8988T (cell line): ENCODE measurements around the gene PTTG1IP.

Source experiments
- DNase-seq: peaks from one replicate; pipeline ENCODE4 v3.0.0; 2011

Gene PTTG1IP

GRCh38 chr21:44894687-44895302 is 21.3 kb upstream of the PTTG1IP start:
- no peak for DNase-seq

- no peak for DNase-seq
These were observed 20.6 kb upstream of the PTTG1IP start for GRCh38 chr21:44893948-44894656.

GRCh38 chr21:44893278-44893556 is 19.7 kb upstream of the PTTG1IP start:
- DNase-seq: no peak

- DNase-seq: no peak
These were observed 19.2 kb upstream of the PTTG1IP start for GRCh38 chr21:44892536-44893277.

DNA sequence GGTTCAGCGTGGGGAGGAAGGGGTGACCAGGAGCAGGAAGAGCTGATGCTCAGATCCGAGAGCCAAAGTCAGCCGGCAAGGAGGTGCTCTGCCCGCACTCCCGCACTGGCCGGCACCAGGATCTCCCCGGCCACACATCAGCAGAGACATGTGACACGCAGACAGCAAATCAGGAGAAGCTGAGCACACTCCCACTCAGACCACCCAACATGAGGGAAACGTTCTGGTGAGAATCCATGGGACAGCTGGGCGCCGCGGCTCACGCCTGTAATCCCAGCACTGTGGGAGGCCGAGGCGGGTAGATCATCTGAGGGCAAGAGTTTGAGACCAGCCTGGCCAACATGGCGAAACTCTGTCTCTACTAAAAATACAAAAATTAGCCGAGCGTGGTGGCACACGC is 18.6 kb upstream of the PTTG1IP start:
- DNase-seq: no peak

DNA sequence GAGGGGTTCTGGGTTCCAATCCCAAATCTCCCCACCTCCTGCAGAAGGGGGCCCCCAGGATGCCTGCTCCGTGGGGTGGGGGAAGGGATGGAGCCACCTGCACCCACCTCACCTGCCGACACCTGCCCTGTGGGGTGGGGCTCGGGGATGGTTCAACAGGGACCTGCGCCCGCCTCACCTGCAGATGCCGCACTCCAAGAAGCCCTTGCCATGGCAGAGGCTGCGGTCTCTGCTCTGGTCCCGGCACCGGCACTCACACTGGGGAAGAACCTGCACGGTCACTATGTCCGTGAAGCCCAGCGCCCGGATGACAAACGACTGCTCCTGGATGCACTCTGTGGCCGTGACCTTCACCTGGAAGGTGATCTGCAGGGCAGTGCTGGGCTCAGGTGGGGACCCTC is 18.1 kb upstream of the PTTG1IP start:
- no peak for DNase-seq

DNA sequence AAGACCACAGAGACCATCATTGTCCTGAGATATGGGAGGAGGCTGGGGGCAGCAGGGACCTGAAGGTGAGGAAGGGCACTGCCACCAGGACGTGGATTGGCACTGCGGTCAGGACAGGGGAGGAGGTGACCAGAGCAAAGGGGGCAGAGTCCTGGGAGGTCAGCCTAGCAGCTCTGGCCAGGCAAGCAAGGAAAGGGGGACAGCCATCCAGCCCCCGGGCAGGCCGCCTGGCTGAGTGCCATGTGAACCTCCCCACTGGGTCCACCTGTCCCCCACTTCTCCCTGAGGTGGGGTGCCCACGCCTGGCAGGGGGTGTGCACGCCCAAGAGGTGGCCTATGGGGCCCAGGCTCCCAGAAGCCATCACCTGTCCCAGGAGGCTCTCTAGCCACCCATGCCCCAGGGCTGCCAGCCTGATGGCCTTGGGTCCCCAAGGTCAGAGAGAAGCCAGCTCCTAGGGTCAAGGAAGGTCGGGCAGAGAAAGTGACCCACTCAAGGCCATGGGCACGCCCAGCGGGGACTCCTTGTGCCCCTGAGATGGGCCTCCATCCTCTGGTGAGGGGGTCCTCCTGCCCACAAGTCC is 17.6 kb upstream of the PTTG1IP start:
- DNase-seq: no peak

DNA sequence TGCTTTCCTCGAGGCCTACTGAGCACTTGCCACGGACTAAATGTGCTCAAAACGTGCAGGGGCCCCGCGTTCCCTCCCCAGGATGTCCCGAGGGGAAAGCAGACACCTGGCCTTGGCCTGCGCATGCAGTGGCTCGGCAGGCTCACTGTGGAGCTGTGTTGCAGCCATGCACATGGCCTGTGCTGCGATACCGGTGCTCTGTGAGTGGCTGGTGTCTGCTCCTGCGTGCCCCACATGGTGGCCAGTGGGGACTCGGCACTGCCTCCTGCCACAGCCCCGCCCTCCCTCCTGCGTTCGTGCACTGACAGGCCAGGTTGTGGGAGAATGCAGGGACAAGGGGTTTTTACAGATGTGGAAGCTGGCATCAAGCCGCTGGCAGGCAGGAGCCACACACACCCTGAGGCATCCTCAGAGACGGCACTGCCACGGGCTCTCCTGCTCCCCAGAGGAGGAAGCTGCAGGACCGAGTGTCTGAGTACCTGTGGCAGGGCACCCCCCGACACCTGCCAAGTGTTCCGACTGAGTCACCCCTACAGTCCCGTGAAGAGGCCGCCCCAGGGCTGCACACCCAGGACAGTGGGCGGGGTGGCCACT is 16.9 kb upstream of the PTTG1IP start:
- no peak for DNase-seq

- DNase-seq: no peak
These were observed 16.3 kb upstream of the PTTG1IP start for GRCh38 chr21:44889625-44890337.

DNA sequence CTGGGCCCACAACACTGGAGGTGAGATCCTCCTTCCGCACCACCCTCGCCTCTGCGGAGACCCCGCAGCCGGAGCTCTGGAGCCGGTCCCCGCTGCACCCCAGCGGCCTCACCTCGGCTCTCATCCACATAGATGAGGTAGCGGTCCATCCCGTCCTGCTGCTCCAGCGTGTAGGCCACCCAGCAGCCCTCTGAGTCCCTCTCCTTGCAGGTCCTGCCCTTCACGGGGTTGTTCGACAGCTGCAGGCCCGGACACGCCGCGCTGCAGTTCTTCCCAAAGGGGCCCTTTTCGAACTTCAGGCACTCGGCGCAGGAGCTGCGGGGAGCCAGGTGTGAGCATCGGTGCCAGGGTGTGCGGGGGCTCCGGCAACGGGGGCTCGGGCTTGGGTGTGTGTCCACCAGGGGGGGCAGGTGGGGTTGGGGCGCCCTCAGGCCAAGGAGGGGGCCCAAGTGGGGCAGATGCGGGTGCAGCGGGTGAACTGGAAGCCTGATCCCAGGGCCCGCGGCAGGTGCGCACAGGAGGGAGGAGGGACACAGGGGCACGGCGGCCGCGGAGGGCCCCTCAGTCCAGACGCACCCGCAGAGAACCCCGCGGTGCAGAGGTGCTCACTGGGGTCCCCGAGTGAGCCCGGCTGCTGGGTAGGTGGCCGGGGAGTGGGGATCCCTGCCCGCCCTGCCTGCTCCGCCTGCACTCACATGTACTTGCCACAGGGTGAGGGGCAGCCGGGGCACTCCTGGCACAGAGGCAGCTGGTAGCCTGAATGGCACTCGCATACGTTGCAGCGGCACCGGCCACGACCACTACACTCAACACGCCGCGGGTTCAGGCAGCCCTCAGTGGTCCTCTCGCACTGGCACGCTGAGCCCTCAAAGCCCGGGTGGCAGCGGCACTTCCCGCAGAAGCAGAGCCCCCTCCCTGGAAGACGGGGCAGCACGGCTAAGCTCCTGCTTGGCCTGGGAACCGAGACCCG is 15.4 kb upstream of the PTTG1IP start:
- no peak for DNase-seq

DNA sequence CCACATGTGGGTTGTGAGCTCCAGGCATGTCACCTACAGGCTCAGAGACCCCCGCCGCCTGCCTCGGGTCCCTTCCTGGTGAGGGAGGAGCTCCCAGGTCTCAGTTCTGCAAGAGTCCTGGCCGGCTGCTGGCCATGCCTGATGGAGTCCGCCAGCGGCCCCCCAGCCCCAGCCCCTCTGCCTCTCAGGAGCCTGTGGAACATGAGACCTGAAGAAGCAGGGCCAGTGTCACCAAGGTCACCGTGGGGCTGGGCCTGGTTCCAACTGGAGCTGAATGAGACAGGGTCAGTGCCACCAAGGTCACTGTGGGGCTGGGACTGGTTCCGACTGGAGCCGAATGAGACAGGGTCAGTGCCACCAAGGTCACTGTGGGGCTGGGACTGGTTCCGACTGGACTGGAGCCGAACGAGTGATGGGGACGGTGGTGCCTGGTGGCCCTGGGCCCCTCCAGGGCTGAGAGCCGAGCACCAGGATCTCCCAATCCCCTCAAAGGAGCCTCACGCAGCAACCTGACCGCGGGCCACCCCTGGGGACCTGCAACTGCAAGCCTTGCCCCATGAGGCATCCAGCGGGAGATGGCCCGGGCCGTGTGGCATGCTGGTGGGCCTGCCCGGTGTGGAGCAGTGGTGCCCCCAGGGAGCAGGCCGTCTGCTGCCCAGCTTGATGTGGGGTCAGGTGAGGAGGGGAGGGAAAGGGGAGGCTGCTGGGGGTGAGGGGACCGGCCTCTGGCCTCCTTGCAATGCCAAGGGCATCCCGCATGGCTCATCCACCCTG is 14.5 kb upstream of the PTTG1IP start:
- no peak for DNase-seq

DNA sequence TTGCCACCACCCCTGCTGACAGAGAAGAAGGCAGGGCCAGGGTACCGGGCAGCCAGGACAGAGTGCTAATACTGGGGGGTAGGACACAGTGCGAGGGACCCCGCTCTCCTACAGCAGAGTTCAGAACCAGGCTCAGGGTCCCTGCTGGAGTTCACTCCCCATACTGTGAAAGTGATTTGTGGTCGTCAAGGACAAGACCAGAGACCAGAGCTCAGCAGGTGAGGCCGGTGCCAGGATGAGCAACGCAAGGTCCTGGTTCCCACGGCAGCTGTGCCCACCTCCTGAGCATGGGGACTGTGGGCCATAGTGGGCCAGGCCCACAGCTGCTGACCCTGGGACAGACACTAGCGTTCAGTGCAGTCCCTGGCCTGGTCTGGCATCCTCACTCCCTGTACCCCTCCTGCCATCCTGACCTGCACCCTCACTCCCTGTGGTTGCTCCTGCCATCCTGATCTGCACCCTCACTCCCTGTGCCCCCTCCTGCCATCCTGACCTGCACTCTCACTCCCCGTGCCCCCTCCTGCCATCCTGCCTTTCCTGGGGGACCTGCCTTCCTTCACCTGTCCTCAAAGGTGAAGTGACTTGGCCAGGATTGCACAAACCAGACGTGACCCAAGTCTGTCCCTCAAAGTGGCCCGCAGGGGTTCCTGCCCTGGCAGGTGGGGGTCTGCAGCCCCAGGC is 13.8 kb upstream of the PTTG1IP start:
- no peak for DNase-seq

- DNase-seq: no peak
These were observed 12.9 kb upstream of the PTTG1IP start for GRCh38 chr21:44886113-44887075.

DNA sequence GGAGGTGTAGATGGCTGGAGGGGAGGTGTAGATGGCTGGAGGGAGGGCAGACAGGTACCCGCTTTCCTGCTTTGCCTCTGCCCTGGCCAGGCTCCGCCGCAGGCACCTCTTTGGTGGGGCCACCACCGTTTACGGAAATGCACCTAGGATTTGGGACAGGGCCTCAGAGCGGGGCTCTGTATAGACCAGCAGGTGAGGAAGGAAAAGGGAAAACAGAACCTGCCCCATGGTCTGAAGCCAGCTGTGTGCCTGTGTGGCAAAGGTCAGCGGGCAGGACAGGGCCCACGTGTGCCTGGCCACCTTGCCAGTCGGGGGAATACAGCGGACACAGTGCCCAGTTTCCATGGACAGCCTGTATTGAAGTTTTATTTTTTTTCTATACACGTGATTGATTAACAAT is 12.1 kb upstream of the PTTG1IP start:
- DNase-seq: no peak

GRCh38 chr21:44884097-44884496 is 10.6 kb upstream of the PTTG1IP start:
- DNase-seq: no peak

DNA sequence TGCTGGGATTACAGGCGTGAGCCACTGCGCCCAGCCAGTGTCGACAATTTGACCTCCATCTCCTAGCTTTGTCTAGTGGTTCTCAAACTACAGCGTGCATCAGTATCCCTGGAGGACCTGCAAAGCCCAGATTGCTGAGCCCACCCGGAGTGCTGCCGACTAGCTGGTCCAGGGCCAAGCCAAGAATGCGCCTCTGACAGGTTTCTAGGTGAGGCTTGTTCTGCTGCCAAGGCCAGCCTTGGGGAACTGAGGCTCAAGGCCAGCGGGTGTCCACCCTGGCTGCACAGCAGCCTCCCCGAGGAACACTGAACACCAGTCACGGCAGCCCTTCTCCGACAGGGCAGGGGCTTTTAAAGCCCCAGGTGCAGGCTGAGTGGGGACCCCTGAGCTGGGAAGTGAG is 9.8 kb upstream of the PTTG1IP start:
- DNase-seq: no peak

DNA sequence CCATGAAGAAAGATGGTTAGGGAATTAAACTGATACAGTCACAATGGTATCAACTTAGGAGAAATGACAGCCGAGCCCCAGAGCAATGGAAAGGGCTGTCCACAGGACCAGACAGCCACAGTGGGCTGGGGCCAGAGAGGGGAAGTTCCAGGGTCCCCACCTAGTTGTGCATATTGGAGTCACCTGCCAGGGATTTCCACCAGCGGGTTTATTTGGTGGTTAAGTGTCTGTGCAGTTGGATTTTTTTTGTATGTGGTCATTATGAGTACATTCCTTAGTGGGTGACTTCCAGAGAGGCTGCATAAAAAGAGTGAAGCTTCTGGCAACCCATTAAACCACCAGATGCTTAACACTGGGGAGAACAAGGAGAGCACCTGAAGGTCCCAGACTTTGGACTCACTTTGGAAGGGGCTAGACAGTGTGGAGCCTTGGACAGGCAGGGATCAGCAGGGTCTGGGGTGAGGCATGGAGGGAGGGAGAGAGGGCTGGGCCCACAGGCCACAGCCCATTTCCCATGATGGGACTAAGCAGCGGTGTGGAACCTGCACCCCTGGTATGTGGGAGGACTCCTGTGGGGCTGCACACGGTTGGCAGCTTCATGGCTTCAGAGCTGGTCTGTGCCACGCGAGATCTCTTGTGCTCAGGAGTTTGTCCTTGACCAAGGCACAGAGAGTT is 7.8 kb upstream of the PTTG1IP start:
- no peak for DNase-seq

- no peak for DNase-seq
These were observed 7.1 kb upstream of the PTTG1IP start for GRCh38 chr21:44880405-44881197.
